NCI-H524 treated with DMSO at 0.1 percent for 48 hours (cell line): ENCODE data around the gene SHISA4.
"Not testable (repeated sequence)": the region's sequence is repeated elsewhere in the genome, so short reads cannot be mapped to it uniquely, and the experiment has no call there.

Experiments used
- DNase-seq: peaks from one replicate; lab custom pipeline; 2025; lab: John Stamatoyannopoulos, UW

Gene SHISA4

GRCh38 chr1:201899683-201900429, 11.2 kb downstream of the SHISA4 start:
- DNase-seq, result no peak

GRCh38 chr1:201900476-201900875, 11.8 kb downstream of the SHISA4 start:
- no peak for DNase-seq

GRCh38 chr1:201901036-201901435, 12.3 kb downstream of the SHISA4 start:
- DNase-seq, result not testable (repeated sequence)

DNA sequence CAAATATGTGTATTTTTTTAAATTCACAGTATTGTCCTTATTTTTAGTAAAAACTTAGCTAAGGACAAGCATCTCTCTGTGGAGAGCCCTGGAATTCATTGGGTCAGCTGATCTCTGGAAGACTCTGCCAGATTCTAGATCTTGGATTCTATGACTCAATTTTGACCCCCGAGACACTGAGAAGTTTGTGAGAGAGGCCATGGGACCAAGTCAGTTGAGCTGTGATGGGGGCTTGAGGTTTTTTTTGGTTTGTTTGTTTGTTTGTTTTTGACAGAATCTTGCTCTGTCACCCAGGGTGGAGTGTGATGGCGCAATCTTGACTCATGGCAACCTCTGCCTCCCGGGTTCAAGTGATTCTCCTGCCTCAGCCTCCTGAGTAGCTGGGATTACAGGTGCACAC, 13.5 kb downstream of the SHISA4 start:
- no peak for DNase-seq

DNA sequence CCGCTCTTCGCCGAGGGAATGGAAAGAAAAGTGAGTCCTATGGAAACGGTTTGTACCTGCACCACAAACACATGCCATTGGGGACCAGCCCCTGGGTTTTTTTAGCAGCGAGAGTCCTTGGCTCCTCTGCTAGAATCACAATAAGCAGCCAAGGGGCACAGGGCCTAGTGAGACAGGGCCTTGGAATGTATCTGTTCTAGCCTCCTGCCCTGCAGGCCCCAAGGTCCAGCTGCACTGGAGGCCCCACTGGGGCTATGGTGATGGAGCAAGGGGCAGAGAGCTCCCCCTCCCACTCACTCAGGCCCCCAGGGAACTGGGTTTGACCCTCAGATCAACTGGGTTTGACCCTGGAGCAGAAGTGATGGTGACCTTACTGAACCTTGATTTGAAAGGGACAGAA, 14.4 kb downstream of the SHISA4 start:
- no peak for DNase-seq

- DNase-seq, result no peak
Measured at GRCh38 chr1:201904579-201904978, 15.9 kb downstream of the SHISA4 start.

GRCh38 chr1:201905234-201905890, 16.7 kb downstream of the SHISA4 start:
- no peak for DNase-seq

DNA sequence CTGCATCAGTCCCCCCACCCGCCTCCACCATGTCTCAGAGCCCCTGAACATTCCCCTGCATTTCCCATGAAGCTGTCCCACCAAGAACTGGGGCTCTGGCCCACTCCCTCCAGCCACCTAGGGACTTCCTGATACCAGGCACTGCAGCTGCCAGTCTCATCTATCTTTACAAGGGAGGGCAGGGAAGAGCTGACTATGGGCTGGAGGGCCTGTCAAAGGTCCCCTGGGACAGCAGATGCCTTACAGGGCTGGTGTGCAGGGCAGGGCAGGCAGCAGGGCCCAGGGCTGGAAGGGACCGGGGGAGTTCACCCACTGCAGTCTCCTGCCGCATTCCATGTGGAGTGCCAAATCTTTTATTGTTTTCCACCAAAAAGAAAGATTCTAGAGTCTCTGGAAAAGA, 17.6 kb downstream of the SHISA4 start:
- DNase-seq, result no peak

GRCh38 chr1:201907621-201908020, 18.9 kb downstream of the SHISA4 start:
- no peak for DNase-seq

- DNase-seq, result no peak
Measured at GRCh38 chr1:201911826-201912571, 23.3 kb downstream of the SHISA4 start.

GRCh38 chr1:201912832-201913231, 24.1 kb downstream of the SHISA4 start:
- DNase-seq, result no peak

DNA sequence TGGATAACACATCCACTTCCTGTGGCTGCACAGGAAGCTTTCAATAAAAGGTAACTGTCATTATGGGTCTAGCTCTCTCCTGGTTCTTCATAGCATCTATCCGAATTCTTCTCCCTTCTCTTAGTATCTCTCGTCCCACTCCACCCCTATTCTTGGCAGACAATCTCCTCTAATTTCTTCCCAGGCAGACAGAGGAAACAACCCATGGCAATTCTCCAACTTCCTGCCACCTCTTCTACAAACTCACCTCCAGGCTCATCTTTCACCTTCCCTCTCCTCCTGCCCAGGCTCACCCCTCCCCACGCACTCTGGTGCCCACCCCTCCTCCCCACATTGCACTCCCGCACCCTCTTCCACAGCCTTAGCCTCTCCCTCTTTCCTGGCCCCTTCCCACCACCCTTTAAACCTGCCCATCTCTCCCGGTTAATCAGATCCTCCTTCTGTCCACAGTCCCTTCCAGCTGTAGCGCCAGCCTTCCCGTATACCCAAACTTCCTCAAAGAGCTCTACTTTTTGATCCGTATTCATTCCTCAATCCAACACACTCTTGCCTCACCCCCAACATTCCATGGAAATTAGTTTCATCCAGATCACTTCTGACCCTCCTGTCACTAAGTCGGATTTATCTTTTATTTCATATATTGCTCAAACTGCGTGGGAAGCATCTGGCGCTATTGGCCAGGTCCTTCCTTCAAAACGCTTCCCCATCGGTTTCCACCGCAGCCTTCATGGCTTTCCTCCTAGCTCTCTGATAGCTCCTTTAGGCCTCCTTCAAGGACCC, 25.9 kb downstream of the SHISA4 start:
- no peak for DNase-seq

DNA sequence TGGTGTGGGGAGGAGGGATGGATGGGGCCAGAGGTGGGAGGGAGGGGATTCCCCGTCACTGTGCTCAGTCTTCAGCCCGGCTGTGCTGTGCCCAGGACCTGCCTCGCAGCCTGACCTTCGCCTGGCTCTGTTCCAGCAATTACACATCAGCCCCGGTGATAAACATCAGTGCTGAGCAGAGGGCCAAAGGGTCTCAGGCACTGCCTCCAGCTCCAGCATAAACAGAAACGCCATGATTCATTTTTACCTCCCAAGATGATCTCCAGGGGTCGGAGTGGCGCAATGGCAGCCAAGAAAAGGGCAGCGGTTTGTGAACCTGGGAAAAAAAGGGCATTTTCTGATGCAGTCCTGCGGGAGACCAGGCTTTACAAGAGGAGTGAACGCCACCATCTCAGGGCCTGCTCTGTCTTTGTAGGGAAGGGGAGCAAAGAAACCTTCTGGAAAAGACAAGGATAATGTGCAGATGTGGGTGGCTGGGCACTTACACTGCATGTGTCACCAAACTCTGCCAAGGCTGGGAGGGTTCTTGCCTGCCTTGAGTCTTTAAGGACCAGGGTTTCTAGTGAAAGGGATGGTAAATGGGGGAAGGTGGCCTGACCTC, 28.1 kb downstream of the SHISA4 start:
- no peak for DNase-seq

DNA sequence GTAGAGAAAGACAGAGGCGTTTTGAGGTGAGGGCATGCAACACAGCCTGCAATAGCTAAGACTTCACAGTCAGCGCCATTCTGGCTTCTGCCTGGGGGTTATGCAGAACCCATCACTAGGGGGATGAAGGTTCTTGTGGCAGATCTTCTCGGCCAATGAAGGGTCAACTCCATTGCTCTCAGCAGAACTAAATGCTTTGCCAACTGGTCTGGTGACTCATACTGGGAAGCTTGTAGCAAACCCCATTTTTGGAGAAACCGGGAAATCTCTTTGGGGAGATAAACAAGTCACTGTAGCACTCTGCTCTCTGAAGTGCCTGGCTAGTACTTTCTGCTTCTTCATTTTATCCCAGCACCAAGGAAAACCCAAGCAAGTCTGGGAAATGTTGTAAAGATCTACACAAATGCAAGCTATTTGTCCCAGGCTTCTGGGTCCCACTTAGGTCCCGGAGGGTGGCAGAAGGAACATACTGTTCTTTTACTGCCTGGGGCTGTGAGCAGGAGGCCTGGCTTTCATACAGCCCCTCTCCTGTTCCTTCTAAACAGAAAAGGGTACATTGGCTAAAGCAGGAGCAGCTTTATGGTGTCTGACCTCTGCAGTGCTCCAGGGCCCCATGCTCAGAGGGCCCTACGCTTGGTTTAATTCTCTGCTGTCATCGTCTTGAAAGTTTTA, 28.8 kb downstream of the SHISA4 start:
- no peak for DNase-seq

DNA sequence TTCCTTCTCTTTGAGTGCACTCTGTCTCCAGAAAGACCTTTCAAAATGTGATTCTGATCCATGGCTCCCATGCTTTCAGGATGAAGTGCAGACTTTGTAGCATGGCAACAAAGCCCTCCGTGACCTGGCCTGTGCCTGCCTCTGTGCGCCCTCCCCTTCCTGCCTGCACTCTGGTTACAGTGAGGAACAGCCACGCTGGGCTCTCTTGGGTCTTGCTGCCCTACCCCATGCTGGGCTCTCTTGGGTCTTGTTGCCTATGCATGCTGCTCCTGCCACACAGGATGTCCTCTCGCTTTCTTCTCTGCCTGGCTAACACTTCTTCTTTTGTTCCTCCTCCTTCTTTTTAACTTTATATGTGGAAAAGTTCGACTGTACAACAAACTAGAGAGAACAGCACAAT, 29.6 kb downstream of the SHISA4 start:
- no peak for DNase-seq

- no peak for DNase-seq
Measured at GRCh38 chr1:201921952-201922558, 33.4 kb downstream of the SHISA4 start.

- DNase-seq, result peak; percentile 77
Measured at GRCh38 chr1:201925301-201925567, 36.5 kb downstream of the SHISA4 start.

- DNase-seq, result peak; percentile 90
Measured at GRCh38 chr1:201925981-201926645, 37.4 kb downstream of the SHISA4 start.

DNA sequence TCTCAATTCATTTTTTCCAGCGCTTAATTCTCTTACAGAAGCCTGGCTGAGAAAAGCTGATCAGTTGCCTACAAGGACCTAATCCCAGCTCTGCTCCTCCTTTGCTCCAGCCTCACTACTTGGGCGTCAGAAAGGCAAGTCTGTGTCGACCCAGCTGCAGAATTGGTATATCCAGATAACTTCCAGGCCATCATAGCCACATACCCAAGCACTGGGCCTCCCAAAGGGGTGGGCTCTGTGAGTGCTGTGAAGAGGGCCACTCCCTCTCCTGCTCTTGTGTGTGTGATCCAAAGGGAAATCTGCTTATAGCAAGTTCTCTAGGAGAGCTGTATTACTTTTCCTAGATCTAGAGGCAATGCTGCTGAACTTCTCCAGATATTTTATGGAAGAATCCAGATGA, 39.6 kb downstream of the SHISA4 start:
- no peak for DNase-seq

- DNase-seq, result no peak
Measured at GRCh38 chr1:201930137-201930536, 41.4 kb downstream of the SHISA4 start.

GRCh38 chr1:201930803-201931202, 42.1 kb downstream of the SHISA4 start:
- no peak for DNase-seq
